HG03097 (cell line): ENCODE measurements around the gene KDM2B.
"Not testable (repeated sequence)": the region's sequence is repeated elsewhere in the genome, so short reads cannot be mapped to it uniquely, and the experiment has no call there.

Source experiments
- ATAC-seq: cut with Tn5 transposase; IDR thresholded peaks from one replicate; pipeline ENCODE4 v1.9.1; 2021; ENCODE audit not compliant: unreplicated experiment, low FRiP score

Gene KDM2B

DNA sequence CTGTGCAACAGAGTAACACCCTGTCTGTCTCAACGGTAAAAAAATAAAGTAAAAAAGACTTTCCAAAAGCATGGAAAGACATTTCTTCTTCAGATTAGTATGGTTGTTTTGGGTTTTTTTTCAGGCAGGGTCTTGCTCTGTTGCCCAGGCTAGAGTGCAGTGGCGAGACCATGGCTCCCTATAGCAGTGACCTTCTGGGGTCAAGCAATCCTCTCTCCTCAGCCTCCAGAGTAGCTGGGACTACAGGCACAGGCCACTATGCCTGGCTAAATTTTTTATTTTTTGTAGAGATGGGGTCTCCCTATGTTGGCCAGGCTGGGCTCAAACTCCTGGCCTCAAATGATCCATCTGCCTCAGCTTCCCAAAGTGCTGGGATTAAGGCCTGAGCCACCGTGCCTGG, 72.8 kb downstream of the KDM2B start:
- ATAC-seq: no peak

DNA sequence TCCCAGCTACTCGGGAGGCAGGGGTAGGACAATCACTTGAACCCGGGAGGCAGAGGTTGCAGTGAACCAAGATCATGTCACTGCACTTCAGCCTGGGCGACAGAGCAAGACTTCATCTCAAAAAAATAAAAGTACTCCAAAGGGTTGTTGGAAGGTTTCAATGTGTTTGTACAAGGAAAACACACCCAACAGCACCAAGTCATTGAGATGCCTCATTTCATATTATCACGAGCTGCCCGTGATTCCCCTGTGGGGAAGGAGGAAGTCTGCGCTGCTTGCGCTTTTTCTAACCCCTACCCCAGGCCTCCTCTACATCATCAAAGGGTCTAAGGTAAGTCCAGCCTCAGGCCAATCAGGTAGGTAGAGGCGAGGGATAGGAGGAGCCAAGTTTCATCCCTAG, 73.6 kb downstream of the KDM2B start:
- ATAC-seq: no peak

DNA sequence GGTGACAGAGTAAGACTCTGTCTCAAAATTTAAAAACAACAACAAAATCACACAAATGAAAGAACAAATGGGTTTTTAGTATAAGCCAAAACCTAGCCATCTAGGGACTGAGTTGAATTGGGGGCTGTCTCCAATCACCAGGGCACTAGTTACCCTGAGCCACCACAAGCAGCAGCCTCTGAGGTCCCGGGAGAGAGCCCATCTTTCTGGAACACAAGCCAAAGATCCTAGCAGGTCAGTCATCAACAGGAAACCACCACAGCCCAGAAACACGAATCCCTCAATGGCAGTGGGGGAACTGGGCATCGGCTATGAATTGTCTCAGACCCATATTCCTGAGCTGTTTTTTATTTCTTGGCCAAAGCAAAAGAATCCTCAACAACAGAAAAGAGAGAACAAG, 75.3 kb downstream of the KDM2B start:
- no peak for ATAC-seq

DNA sequence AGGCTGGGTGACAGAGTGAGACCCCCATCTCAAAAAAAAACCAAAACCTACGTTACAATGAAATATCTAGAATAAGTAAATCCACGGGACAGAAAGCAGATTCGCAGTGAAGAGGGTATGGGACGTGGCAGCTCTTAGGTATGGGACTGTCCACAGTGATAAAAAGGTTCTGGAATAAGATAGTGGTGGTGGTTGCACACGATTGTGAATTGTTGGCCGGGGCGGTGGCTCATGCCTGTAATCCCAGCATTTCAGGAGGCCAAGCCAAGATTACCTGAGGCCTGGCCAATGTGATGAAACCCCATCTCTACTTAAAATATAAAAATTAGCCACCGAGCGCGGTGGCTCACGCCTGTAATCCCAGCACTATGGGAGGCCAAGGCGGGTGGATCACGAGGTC, 76.3 kb downstream of the KDM2B start:
- no peak for ATAC-seq

DNA sequence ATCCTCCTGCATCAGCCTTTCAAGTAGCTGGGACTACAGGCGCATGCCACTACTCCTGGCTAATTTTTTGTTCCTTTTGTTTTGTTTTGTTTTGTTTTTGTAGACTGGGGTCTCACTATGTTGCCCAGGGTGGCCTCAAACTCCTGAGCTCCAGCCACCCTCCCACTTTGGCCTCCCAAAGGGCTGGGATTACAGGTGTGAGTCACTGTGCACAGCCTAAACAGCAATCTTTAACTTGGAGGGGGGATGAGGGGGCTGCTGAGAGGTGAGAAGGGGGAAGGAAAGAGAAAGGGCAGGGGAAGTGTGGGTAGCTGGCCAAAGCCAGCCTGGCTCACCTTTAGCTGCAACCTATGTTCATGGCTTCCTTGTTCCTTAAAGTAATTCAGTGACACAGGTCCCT, 77.4 kb downstream of the KDM2B start:
- no peak for ATAC-seq

DNA sequence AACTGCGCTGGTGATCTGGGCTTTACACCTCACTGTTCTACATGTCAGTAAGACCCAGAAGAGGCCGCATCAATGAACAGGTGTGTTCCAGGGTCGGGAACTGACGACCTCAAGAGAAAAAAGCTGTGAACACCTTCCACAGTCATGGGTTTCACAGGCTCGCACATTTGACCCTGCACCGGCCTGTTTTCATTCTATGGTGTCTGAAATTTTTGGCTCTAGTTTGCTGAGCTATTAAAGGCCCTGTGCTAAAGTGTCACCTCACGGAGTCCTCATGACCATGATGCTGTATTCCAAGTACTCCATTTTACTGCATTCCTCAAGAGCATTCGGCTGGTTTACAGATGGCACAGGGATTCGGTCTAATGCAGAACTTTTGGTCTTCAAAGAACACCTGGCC, 78.9 kb downstream of the KDM2B start:
- ATAC-seq: no peak

DNA sequence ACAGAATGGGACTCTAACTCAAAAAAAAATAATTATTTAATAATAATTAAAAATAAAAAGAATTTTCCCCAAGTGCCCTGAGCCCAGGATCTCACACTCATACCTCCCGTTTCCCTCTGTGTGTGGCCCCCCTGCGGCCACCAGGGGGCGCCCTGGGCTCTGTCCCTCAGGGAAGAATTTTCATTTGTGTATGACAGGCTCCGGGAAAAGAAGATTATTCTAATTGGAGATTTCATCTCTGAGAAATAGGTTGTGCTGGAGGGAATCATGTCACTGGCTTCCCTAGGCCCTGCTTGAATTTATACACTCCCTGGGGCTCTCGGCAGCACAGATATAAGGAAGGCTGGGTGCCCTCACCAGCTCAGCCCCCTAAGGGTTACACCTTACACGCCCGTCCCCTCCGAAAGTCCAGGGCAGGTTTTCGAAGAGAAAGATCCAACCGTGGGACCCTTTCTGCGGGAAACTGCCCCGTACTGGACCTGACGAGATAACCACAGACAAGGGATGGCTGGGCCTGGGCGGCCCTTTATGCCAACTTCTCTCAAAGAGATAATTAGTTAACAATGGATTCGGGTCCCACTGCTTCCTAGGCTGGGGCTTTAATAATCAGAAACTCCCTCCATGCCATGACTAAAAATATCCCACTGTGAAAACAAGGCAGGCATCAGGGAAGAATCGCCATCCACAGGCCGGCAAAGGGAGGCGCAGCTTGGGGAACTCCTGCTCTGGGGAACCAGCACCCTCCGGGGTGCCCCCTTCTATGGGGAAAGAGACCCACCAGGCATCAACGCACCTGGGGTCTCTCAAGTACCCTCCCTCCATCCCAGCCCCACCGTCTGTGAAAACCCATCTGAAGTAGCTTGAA, 80.7 kb downstream of the KDM2B start:
- ATAC-seq: no peak

DNA sequence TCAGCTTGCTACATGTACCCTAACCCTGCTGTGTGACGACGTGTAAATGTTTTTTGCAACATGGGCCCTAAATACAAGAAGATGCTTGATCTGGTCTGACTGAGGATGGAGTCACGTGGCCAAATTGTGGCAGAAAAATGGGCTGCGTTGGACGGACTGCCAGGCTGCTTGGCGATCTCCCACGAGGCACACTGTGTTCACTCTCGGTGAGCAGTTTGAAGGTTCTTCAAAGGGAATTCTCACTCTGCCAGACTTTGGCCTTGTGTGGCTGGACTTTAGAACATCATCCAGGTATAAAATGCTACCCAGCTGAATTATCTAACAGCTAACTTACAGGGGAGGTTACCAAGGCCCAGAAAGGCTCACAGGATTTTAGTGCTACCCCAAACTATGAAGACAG, 85.1 kb downstream of the KDM2B start:
- ATAC-seq: no peak

DNA sequence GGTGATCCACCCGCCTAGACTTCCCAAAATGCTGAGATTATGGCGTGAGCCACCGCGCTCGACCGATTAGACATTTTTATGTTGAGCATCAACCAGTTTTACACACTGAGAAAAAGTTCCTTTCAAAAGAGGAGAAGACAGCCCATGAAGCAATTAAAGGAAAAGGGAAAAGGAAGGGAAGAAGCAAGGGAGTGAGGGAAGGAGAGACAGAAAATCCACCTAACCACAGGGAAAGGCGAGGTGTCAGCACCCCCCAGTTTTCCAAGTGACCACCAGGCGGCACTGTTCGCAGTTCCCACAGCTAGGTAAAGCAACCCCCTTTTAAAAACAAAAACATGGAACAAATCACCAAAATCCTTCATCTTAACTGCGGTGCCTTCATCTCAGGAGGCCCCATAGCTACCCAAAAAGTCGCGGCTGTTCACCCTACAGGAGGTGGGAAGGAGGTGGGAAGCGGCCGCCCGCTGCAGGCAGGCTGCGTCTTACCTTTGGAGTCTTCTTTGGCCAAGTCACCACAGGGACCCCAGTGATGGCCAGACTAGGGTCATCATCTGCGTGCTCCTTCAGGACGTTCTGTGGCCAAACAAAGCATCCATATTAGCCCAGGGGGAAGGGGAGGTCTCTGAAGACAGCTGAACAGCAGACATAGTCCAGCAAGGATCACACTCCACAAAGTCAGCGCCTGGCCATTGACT, 86.6 kb downstream of the KDM2B start:
- no peak for ATAC-seq

DNA sequence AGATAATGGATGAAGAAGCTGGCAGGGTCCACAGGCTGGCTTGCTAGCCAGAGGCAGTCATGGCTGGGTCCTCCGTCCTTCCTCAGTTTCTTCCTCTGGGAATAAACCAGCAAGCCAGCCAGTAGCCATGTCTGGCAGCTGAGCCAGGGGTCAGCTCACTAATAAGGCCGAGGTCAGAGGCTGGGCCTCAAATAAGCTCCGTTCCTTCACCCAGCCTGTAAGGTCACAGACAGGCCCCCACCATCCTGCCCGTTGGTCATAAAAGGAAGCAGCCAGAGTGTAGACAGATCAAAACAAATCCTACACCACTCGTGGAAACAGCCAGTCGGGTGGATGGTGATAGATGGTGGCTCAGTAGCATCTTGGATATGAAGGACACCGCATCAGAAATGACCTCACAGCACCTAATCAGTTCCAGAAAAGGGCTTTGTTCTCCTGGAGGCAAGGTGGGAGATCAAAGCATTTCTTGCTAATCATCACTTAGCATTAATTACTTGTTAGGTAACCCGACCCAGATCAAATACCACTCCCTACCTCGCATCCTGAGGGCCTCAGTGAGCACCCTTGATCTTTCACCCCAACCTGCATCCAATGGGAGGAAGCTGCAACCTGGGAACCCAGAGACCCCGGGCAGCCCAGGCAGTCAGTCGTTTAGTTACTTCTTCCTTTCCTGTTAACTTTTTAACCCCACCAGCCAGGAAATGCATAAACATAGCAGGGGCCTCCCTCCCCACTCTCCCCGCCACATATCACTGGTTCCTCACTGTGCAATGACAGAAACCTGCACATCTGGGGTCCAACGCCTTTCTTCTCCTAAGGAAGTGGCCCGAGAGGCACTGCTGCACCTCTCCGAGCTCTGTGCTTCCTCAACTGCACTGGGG, 90.2 kb downstream of the KDM2B start:
- ATAC-seq: no peak

DNA sequence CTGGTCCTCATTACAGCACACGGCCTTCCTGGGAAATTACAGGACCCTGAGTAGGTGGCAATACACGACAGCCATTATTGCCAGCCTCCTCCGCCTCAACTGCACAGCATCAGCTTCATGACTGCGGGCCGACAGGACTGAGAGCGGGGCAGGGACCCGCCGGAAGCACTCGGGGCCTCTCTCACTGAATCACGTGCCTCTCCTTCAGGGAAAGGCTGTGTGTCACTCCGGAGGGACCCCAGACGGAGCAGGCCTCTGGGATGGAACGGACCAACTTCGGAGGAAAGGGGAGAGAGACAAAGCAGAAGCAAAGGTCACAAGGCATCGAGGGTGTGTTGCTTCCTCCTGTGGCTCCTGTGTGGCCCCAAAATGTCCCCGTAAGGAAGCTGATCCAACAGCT, 90.9 kb downstream of the KDM2B start:
- no peak for ATAC-seq

DNA sequence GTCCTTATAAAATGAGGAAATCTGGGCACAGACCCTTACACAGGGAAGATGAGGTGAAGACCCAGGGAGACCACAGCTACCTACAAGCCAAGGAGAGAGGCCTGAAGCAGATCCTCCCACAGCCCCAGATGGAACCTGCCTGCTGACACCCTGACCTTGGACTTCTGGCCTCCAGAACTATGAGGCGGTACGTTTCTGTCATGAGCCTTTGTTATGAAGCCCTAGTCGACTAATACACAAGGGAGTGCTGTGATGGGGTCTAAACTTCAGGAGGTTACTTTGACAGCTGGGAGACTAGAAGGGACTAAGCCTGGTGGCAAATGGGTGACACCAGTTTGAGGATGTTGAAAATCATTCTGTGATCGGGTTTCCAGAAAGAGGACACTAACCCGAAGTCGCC, 95.9 kb downstream of the KDM2B start:
- no peak for ATAC-seq

DNA sequence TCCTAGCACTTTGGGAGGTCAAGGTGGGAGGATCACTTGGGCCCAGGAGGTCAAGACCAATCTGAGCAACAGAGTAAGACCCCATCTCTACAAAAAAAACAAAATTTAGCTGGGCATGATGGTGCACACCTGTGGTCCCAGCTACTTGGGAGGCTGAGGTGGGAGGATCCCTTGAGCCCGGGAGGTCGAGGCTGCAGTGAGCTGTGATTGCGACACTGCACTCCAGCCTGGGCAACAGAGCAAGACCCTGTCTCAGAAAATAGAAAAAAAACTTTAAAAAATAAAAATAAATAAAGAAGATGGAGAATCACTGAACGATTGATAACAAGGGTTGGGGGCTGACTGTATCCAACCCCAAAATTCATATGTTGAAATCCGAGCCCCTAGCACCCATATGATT, 96.3 kb downstream of the KDM2B start:
- not testable (repeated sequence) for ATAC-seq

DNA sequence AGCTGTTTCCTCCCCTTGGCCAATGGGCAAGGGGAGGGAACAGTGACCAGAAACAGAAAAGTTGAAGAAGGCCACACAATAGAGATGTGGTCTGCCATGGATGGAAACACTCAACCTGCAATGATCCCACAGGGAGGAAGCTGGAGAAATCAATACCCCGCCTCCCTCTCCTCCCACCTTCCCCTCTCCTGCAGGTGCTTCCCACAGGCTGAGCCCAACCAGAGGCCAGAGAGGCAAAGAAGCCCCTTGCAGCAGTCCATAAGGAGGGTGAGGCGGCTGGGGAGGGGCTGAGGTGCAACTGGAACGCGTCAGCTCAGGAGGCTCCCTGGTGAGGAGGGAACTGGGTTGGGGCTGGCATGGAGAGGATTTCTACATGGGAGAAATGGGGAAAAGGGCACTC, 96.9 kb downstream of the KDM2B start:
- ATAC-seq: no peak

DNA sequence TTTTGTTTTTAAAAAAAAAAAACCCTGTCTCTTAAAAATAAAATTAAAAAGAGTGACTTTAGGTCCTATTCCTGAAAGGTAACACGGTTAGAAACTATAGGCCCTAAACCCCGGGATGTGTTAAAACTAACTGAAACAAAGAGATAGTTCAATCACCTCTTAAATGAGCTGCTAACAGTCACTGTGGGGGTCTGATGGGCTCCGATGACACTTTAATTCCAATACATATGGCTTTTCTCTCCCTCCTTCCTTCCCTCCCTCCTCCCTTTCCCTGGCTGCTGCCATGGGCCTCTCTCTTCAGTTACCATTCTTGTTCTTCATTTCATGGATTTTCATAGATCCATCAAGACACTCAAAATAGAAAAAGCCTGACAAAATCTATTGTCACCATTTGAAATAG, 104.3 kb downstream of the KDM2B start:
- ATAC-seq: no peak

DNA sequence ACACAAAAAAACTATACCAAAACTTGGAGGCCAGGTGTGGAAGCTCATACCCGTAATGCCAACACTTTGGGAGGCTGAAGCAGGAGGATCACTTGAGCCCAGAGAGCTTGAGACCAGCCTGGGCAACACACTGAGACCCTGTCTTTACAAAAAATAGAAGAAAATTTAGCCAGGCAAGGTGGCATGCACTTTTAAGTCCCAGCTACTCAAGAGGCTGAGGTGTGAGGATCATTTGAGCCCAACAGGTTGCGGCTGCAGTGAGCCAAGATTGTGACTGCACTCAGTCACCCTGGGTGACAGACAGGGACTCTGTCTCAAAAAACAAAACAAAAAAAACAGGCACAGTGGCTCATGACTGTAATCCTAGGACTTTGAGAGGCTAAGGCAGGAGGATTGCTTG, 105.5 kb downstream of the KDM2B start:
- ATAC-seq: no peak

DNA sequence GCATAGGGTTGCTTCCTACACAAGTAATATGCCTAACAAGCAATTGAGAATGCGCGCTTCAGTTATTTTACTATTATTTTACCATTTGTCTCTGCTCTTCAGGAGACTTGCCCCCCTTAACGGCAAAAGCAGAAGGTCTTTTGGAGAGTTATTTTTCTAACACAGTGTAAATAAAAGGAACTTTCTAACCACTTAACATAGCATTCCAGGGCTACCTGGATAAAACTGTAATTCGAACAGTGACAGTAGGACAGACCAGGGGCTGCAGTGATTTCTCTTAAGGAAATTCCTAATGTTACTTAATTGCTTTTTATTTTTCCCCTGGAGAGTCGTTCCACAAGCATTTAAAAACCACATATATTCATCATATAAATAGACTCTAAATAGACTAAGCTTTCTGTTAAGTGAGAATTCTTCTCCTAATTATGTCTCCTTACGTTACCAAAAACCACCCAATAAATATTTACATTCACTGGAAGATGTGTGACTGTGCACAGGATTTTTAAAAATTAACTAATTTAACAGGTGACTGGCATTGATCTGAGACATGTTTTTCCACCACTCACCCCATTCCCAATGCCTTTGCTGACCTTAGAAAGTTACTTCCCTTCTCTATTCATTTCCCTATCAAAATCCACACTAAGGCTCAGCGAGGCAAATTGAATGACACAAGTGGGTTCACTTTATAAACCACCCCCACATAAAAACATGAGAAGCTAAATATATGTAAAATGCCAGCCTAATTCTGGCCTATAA, 108.5 kb downstream of the KDM2B start:
- no peak for ATAC-seq

DNA sequence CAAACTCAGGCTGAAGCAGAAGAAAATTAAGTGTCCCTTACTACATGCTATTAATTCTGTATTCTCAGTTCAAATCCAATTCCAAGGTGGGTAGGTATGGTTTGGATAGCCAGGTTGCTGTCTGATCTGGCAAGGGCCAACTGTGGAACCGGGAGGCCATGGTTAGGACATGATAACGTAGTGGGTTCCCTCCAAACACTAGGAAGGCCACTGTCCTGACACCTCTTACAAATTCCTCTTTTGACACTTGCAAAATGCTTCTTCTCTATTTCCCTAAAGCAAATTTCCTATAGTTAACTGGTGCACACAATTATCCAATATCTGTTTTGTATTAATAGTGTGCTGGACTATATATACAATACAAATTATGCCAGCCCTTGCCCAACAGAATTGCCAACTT, 110.1 kb downstream of the KDM2B start:
- no peak for ATAC-seq

DNA sequence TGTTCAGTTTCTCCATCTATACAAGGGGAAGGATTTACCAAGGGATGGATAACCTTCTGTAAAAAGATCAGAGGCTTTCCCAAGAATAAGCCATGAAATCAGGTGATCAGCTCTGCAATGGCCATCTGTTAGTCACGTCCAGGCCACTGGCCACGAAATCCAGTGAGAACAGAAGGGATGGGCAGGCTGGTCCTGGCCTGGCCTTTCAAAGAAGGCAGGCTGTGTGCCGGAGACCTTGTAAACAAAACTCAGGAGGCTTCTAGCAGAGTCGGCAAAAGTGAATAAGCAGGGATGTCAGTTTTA, 112.4 kb downstream of the KDM2B start:
- no peak for ATAC-seq

DNA sequence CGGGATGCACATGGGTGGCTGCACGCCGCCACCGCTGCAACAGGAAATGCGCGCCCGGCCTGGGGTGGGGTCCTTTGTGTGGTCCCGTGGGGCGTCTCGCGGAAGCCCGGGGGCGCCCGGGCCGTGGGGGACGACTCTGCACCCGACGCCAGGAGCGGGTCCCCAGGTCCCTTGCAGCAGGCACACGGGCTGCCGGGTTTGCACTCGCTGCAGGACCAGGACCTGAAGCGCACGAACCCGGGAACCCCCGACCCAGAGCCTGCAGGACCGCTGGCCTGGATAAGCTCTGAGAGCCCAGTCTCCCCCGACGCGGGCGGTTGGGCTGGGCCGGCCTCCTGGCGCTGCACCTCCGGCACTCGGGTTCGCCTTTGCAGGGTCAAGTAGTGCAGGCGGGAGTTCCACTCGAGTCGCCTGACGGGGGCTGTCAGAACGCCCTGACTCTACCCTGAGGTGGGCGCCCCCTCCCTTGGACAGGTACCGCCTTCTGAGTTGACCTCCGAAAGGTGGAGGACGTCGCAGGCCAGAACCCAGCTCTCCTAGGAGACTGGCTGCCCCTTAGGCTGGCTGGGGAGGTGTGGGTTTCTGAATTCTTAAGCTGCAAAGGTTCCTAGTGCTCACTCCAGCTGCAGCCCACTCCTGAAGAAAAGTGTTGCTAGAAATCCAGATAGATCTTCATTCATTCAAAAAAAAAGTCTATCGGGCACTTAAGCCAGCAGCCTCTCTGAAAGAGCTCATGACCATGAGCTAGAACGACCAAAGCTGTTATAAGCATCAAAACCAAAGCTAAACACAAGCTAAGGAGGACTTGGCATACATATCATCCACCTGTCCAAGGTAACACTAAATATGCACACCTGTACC, 113.0 kb downstream of the KDM2B start:
- ATAC-seq: no peak
